Astrocyte (in vitro differentiated cells and primary cell): ENCODE data around the gene GRIN3B. TPM values are rescaled to one million over a fixed set of nuclear protein-coding genes. Genes with fewer than 3 reads are reported as not detected.

Experiments
- DNase-seq: peaks from one replicate; pipeline ENCODE4 v3.0.0-alpha.2; 2010; ENCODE audit warnings: low read depth
- FAIRE-seq: peaks from 2 replicates; lab custom pipeline; 2011; peaks lifted over from hg19 to GRCh38; lab: Jason Lieb, UNC
- H2AFZ ChIP-seq: 2 replicates; pipeline ENCODE4 v1.6.0; 2012; ENCODE audit warnings: low read depth, low read length, inconsistent platforms
- H3K27ac ChIP-seq: 2 replicates; pipeline ENCODE4 v1.5.1; 2011; ENCODE audit warnings: low read depth, low read length, inconsistent platforms
- H3K27me3 ChIP-seq: 2 replicates; pipeline ENCODE4 v1.6.0; 2011; ENCODE audit warnings: low read length, inconsistent platforms; ENCODE audit not compliant: insufficient read depth
- H3K36me3 ChIP-seq: 2 replicates; pipeline ENCODE4 v1.5.1; 2011; ENCODE audit warnings: low read length, inconsistent platforms; ENCODE audit not compliant: insufficient read depth
- H3K4me1 ChIP-seq: 2 replicates; pipeline ENCODE4 v1.5.1; 2011; ENCODE audit warnings: low read length, inconsistent platforms; ENCODE audit not compliant: insufficient read depth
- H3K4me2 ChIP-seq: 2 replicates; pipeline ENCODE4 v1.6.0; 2012; ENCODE audit warnings: low read length, inconsistent platforms
- H3K4me3 ChIP-seq: 2 replicates; pipeline ENCODE4 v1.5.1; 2011; ENCODE audit warnings: low read depth, mild to moderate bottlenecking, low read length, inconsistent platforms; ENCODE audit not compliant: insufficient read depth
- H3K79me2 ChIP-seq: 2 replicates; pipeline ENCODE4 v1.6.0; 2012; ENCODE audit warnings: mild to moderate bottlenecking, low read length, inconsistent platforms; ENCODE audit not compliant: insufficient read depth
- H3K9ac ChIP-seq: 2 replicates; pipeline ENCODE4 v1.6.0; 2012; ENCODE audit warnings: mild to moderate bottlenecking, low read length, inconsistent platforms
- H3K9me3 ChIP-seq: 2 replicates; pipeline ENCODE4 v1.5.1; 2012; ENCODE audit warnings: low read depth, mild to moderate bottlenecking, low read length, inconsistent platforms; ENCODE audit not compliant: insufficient read depth
- H4K20me1 ChIP-seq: 2 replicates; pipeline ENCODE4 v1.6.0; 2012; ENCODE audit warnings: low read length, inconsistent platforms; ENCODE audit not compliant: insufficient read depth
- H3K27ac Mint-ChIP-seq: one replicate; pipeline ENCODE4 v1.8.0; 2021; ENCODE audit warnings: mild to moderate bottlenecking, mixed read lengths; ENCODE audit not compliant: unreplicated experiment
- H3K27me3 Mint-ChIP-seq: one replicate; pipeline ENCODE4 v1.8.0; 2021; ENCODE audit warnings: low read depth, mixed read lengths; ENCODE audit not compliant: unreplicated experiment
- H3K36me3 Mint-ChIP-seq: one replicate; pipeline ENCODE4 v1.8.0; 2021; ENCODE audit warnings: low read depth, mixed read lengths; ENCODE audit not compliant: unreplicated experiment
- H3K4me1 Mint-ChIP-seq: one replicate; pipeline ENCODE4 v1.8.0; 2021; ENCODE audit warnings: low read depth, mixed read lengths; ENCODE audit not compliant: unreplicated experiment
- H3K4me3 Mint-ChIP-seq: one replicate; pipeline ENCODE4 v1.8.0; 2021; ENCODE audit warnings: mild to moderate bottlenecking, moderate library complexity, mixed read lengths; ENCODE audit not compliant: unreplicated experiment
- H3K9me3 Mint-ChIP-seq: one replicate; pipeline ENCODE4 v1.8.0; 2021; ENCODE audit warnings: mild to moderate bottlenecking, mixed read lengths; ENCODE audit not compliant: unreplicated experiment
- EZH2 ChIP-seq: IDR thresholded peaks from 2 replicates; pipeline ENCODE4 v1.6.1; 2012; ENCODE audit warnings: mild to moderate bottlenecking, low read length, inconsistent platforms; ENCODE audit not compliant: insufficient read depth
- total RNA-seq: library from RNA; stranded (reverse); gene quantifications from 2 replicates; pipeline ENCODE4 v1.2.1, GENCODE V29; 2021
- TF ChIP-seq, protein P1 (sequence below): IDR thresholded peaks from 2 replicates; pipeline ENCODE4 v1.5.1; 2011; ENCODE audit warnings: low read depth, mild to moderate bottlenecking, inconsistent platforms, low read length, moderate library complexity; ENCODE audit not compliant: insufficient read depth

Gene GRIN3B
- total RNA-seq, 1 donor from 2014 or later: 2.7 TPM

DNA sequence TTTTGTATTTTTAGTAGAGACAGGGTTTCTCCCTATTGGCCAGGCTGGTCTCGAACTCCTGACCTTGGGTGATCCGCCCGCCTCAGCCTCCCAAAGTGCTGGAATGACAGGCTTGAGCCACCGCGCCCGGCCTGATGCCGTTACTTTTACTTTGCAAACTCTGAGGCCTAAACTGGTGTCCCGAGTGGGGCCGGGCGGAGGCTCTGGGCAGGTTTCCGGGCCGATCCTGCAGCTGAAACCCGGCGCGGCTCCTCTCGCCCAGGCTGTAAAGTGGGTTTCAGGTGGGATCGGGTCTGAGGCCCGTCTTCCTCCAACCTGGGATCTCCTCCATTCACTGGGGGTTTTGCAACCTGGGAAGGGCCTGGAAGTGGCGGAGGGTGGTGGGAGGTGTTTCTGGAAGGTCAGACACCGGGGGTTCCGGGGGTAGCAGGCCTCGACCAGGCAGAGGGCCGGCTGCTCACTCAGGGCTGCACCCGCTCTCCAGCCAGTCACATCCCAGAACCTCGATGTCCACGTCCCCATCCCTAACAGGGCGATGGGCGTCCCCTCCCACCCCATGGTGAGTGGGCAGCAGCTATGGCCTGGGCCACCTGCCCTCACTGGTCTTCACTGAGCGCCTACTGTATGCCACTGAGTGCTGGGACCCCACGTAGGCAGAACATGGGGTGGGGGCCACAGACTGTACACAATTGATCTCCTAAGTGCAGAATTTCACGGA lies 37.4 kb upstream of the GRIN3B start:
- TF ChIP-seq, protein P1, sequence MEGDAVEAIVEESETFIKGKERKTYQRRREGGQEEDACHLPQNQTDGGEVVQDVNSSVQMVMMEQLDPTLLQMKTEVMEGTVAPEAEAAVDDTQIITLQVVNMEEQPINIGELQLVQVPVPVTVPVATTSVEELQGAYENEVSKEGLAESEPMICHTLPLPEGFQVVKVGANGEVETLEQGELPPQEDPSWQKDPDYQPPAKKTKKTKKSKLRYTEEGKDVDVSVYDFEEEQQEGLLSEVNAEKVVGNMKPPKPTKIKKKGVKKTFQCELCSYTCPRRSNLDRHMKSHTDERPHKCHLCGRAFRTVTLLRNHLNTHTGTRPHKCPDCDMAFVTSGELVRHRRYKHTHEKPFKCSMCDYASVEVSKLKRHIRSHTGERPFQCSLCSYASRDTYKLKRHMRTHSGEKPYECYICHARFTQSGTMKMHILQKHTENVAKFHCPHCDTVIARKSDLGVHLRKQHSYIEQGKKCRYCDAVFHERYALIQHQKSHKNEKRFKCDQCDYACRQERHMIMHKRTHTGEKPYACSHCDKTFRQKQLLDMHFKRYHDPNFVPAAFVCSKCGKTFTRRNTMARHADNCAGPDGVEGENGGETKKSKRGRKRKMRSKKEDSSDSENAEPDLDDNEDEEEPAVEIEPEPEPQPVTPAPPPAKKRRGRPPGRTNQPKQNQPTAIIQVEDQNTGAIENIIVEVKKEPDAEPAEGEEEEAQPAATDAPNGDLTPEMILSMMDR: no peak
- no peak for TF ChIP-seq EZH2
- no peaks in the 10 kb centered on the region for H3K9me3 Mint-ChIP-seq
- Histone ChIP-seq H3K4me3 (no peak overlapping the region), H3K36me3 (peaks cover 12% of the 10 kb centered on the region), H3K27ac (no peak overlapping the region), H3K9me3 (no peaks in the 10 kb centered on the region), H3K4me1 (no peaks in the 10 kb centered on the region), H4K20me1 (peaks cover 19% of the 10 kb centered on the region), H3K4me2 (no peak overlapping the region), H3K79me2 (peaks cover 9% of the 10 kb centered on the region), H3K9ac (no peak overlapping the region), H2AFZ (no peak overlapping the region), H3K27me3 (no peaks in the 10 kb centered on the region)
- peak overlapping the region; percentile 44 for H3K27ac Mint-ChIP-seq
- H3K4me3 Mint-ChIP-seq: no peak overlapping the region
- FAIRE-seq: no peak
- peaks cover 24% of the 10 kb centered on the region for H3K36me3 Mint-ChIP-seq
- no peaks in the 10 kb centered on the region for H3K27me3 Mint-ChIP-seq
- H3K4me1 Mint-ChIP-seq: peaks cover 11% of the 10 kb centered on the region
- DNase-seq: no peak

DNA sequence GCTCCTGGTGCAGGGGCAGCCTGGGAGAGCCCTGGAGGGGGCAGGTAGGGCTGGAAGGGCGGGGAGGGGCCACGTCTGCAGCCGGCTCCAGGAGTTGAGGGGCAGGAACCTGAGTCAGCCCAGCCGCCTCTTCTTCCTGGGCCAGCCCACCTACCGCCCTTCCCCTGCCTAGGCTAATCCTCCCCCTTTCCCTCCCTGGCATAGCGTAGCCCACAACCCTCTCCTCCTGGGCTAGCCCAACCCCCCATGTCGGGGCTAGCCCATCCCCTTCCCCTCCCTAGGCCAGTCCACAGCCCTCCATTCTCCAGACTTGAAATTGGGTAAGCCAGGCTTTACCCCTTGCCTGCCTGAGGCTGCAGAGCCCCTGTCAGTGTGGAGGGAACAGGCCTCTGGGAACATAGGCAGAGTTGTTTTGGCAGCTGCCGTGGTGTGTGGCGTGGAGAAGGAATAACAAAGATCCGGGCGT lies 36.7 kb upstream of the GRIN3B start:
- H3K9ac ChIP-seq: no peak overlapping the region
- H3K9me3 ChIP-seq: no peaks in the 10 kb centered on the region
- DNase-seq: no peak
- peaks cover 27% of the 10 kb centered on the region for H3K36me3 Mint-ChIP-seq
- H3K4me3 Mint-ChIP-seq: no peak overlapping the region
- peaks cover 11% of the 10 kb centered on the region for H3K4me1 Mint-ChIP-seq
- no peaks in the 10 kb centered on the region for H3K9me3 Mint-ChIP-seq
- no peak overlapping the region for H3K27ac ChIP-seq
- no peak for FAIRE-seq
- H3K4me2 ChIP-seq: no peak overlapping the region
- no peak overlapping the region for H2AFZ ChIP-seq
- H3K4me1 ChIP-seq: no peaks in the 10 kb centered on the region
- H3K79me2 ChIP-seq: peaks cover 9% of the 10 kb centered on the region
- TF ChIP-seq, protein P1: no peak
- no peak for TF ChIP-seq EZH2
- H3K36me3 ChIP-seq: peaks cover 13% of the 10 kb centered on the region
- H3K4me3 ChIP-seq: no peak overlapping the region
- no peaks in the 10 kb centered on the region for H3K27me3 ChIP-seq
- H3K27me3 Mint-ChIP-seq: no peaks in the 10 kb centered on the region
- peak overlapping the region; percentile 44 for H3K27ac Mint-ChIP-seq
- peaks cover 19% of the 10 kb centered on the region for H4K20me1 ChIP-seq

DNA sequence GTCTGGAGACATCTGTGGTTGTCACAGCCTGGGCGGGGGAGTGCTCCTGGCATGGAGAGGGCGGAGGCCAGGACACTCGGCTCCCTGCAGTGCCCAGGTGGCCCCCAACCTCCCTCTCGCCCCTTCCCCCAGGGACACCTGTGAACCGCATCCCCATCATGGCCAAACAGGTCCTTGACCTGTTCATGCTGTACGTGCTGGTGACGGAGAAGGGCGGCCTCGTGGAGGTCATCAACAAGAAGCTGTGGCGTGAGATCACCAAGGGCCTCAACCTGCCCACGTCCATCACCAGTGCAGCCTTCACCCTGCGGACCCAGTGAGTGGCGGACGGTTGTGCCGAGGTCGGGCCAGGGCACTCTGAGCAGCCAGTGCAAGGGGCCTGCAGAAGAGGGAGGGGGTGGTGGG lies 36.1 kb upstream of the GRIN3B start:
- Histone ChIP-seq H3K4me3 (no peak overlapping the region), H2AFZ (no peak overlapping the region), H3K27ac (no peak overlapping the region), H3K9ac (no peak overlapping the region), H3K79me2 (peaks cover 9% of the 10 kb centered on the region), H3K4me2 (no peak overlapping the region), H3K9me3 (no peaks in the 10 kb centered on the region), H3K27me3 (no peaks in the 10 kb centered on the region), H4K20me1 (peaks cover 17% of the 10 kb centered on the region), H3K36me3 (peaks cover 16% of the 10 kb centered on the region), H3K4me1 (no peaks in the 10 kb centered on the region)
- Mint-ChIP-seq H3K27me3 (no peaks in the 10 kb centered on the region), H3K27ac (no peak overlapping the region), H3K36me3 (peaks cover 24% of the 10 kb centered on the region), H3K9me3 (no peaks in the 10 kb centered on the region), H3K4me1 (peaks cover 11% of the 10 kb centered on the region), H3K4me3 (no peak overlapping the region)
- TF ChIP-seq EZH2: no peak
- TF ChIP-seq, protein P1: no peak
- no peak for FAIRE-seq
- DNase-seq: no peak
